ENCODE data around the gene FRMD3.

GRCh38 chr9:83449983-83450382 is 88.2 kb downstream of the FRMD3 start:
- no peak for TF ChIP-seq GATA2 (IDR thresholded peaks at IDR 0.05; ENCODE audit: low read depth, low read length)
- TF ChIP-seq GATA3 (IDR thresholded peaks at IDR 0.05; ENCODE audit: low read depth, low read length) = no peak
